ENCODE measurements around the gene CNGB1.

GRCh38 chr16:57865746-57866528 is 105.0 kb downstream of the CNGB1 start:
- no peak for TF ChIP-seq EZH2 (IDR thresholded peaks at IDR 0.05; ENCODE audit: low read length, unreplicated experiment)
- TF ChIP-seq CTCF (conservative IDR thresholded peaks at IDR 0.05; ENCODE audit: low read depth, low read length), result no peak
- no peak for TF ChIP-seq EZH2phosphoT487 (IDR thresholded peaks at IDR 0.05; ENCODE audit: borderline replicate concordance, low read length)

Measured in PC-3 (cell line).